GM18505 (cell line): ENCODE results near the gene MED15.

ENCODE experiments used
- ATAC-seq: cut with Tn5 transposase; IDR thresholded peaks from one replicate; pipeline ENCODE4 v1.9.1; 2021; ENCODE audit not compliant: unreplicated experiment
- POLR2A ChIP-seq: IDR thresholded peaks from 4 replicates; pipeline ENCODE4 v1.6.1; 2011; ENCODE audit warnings: borderline replicate concordance; ENCODE audit not compliant: insufficient read depth, insufficient read length; ENCODE audit errors: extremely low read depth

The MED15 gene

DNA sequence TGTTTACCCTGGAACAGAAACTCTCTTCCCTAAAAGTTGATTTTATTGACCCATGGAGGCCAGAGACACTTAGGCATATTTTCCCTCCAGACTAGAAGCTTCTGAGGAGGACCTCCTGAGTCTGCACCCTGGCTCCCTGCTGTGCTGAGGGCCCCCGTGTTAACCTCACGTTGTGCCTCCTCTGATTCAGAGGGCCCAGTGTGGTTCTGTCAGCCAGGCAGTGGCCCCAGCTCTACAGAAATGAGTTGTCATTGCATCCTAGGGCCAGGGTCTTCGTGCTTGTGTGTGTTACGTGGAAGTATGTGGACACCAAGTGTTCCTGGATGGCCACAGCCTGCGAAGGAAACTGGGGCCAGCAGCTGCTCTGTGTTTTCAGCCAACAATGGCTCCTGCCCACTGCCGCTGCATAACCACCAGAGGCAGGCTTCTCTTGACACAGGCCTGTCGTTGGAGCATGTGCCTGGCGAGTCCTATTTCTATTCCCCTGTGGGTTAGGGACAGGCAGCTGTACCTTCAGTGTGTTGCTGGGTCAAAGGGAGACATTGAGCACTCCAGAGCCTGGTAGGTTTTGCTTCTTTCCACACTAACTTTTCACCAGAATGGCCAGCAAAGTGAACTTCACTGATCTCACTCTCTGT lies 44.5 kb downstream of the MED15 start:
- TF ChIP-seq POLR2A = no peak
- no peak for ATAC-seq

DNA sequence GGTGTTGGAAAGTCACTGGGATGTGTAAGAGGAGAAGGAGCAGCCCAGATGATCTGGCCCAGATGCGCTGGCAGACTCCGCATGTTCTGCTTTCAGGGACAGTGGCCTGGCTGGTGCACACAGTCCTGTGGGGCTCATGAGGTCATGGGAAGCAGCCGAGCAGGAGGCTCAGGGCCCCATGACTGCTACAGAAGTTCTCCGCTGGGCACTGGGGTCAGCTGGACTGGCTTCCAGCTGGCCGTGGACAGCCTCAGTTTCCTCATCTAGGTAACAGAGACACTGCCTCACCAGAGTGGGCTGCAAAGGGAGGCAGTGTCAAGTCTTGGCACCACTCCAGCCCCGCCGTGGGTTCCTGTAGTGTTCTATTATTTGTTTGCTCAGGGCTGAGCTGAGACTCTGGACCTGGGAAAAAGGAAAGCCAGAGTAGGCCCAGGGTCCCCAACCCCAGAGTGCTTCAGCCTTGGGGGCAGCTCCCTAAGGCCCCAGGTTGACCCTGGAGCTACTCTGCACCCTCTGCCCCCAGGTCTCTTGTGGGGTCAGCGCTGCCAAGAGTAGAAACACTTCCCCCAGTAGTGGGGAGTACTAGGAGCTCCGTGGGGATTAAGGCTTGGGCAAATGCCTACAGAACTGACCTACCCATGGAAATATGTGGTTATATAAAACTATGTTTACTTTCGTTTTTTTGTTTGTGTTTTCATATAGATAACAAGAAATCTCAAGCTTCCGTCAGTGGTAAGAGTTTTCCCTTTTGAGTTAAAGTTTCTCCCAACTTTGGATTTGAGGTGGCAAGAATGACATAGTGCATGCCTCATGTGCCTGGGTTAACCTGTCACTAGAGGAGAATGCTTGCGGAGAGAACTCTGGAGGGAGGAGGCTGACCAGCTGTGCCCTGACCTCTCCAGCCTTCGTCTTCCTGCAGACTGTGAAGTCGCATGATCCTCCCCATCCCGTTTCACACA lies 45.3 kb downstream of the MED15 start:
- no peak for TF ChIP-seq POLR2A
- ATAC-seq = no peak

DNA sequence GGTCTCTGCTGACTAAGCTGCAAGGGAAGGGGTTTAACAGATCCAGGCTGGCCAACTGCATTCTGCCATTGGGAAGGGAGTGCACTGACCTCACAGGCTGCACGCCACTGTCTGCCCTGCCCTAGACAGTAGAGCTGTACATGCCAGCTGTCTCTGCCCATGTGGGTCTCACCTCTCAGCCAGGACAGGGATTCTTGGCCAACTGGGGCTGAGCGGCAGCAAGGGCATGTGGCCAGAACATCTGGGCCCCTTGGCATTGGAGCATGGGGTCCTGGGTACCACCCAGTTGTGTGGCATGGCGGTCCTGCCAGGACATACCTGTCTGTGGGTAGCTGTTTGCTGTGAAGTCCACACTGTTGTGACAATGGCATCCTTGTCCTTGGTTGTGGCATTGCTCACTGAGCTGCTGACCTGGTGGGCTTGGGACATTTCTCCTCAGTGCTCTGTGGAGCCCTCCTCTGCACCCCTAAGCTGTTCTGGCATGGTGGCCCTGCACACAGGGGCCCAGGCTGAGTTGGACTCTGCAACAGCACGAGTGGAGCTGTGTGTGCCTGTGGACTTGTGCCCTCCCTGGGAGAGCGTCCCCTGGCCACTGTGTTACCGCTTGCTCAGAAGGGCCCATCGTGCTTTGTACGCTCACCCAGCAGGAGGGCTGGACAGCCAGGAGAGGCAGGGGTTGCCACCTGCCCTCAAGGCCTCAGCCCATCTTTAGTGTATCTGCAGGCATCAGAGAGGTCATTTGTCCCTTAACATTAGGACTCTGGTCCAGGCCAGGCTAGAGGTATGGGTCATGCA lies 46.7 kb downstream of the MED15 start:
- TF ChIP-seq POLR2A = no peak
- ATAC-seq = no peak

DNA sequence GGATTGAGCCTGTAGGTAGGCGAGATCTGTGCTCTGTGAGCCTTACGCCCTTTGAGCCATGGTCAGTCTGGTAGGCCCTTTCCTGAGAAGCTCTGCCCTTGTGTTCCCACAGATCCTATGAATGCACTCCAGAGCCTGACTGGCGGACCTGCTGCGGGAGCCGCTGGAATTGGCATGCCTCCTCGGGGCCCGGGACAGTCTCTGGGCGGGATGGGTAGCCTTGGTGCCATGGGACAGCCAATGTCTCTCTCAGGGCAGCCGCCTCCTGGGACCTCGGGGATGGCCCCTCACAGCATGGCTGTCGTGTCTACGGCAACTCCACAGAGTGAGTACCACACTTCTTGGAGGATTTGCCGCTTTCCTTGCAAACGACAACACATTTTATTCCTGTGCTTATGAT lies 47.4 kb downstream of the MED15 start:
- no peak for ATAC-seq

DNA sequence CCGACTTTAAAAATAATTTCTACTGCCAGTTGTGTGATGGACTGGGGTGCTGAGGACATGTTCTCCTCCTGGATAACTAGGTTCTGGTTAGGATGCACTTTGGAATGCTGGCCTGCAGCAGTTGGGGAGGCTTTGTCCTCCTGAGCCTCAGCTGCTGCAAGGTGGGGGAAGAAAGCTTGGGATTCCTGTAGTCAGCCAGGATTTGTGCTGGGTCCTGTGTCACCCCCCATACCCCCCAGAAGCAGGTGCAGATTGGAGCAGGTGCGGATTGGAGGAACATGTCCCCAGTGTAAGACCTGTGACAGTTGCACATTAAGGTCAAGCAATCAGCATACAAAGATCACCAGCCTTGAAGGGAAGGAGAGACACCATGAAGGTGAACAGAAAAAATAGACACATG lies 51.1 kb downstream of the MED15 start:
- ATAC-seq = no peak
- TF ChIP-seq POLR2A = no peak

More for the DNA sequence above, 47.4 kb downstream of the MED15 start:
- TF ChIP-seq POLR2A = no peak

DNA sequence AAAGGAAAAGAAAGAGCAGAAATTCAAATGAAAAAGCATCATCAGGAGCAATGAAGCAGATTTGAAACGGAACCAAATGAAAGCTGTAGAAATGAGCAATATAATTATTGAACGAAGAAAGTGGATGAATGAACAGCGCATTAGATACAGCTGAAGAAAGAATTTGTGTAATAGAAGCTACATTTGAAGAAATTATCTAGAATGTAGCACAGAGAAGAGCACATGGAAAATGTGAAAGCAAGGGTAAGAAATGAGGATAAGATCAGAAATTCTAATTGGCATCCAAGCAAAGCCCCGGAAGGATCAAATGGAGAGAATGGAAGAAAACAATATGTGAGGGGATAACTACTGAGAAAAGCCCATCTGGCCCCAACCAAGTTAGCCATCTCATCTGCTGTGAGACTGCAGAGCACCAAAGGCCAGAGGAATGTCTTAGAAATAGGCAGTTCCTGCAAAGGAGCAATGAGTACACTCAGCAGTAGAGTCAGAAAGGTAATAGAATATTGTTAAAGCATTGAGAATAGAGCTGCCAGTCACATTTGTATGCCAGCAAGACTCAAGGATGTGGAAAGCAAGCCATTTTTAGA lies 51.9 kb downstream of the MED15 start:
- TF ChIP-seq POLR2A = no peak
- ATAC-seq = no peak

DNA sequence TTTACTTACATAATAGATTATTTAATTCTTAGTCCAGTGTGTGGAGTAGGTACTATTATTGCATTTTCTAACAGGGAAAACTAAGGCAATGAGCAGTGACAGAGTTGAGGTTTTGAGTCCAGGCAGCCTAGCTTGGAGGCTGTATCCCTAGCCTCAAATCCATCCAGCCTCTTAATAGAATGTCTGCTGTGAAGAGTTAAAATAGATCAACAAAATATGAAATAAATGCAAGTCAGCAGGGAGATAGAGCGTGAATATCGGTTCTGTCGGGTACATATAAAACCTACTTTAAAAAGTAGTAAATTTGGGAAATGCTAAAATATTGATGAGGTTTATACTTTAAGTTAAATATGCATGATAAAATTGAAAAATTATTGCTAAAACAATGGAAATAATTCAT lies 53.3 kb downstream of the MED15 start:
- TF ChIP-seq POLR2A = no peak
- no peak for ATAC-seq

DNA sequence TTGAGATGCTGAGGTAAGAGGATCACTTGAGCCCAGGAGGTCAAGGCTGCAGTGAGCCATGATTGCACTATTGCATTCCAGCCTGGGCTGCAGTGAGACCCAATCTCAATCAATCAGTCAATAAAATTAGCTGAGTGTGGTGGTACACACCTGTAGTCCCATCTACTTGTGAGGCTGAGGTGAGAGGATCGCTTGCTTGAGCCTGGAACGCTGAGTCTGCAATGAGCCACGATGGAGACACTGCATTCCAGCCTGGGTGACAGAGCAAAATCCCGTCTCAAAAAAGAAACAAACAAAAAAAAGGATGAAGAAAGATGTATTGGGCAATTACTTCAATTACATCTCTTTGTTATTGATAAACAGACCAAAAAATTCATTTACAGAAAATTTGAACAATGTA lies 54.5 kb downstream of the MED15 start:
- ATAC-seq = no peak
- TF ChIP-seq POLR2A = no peak

DNA sequence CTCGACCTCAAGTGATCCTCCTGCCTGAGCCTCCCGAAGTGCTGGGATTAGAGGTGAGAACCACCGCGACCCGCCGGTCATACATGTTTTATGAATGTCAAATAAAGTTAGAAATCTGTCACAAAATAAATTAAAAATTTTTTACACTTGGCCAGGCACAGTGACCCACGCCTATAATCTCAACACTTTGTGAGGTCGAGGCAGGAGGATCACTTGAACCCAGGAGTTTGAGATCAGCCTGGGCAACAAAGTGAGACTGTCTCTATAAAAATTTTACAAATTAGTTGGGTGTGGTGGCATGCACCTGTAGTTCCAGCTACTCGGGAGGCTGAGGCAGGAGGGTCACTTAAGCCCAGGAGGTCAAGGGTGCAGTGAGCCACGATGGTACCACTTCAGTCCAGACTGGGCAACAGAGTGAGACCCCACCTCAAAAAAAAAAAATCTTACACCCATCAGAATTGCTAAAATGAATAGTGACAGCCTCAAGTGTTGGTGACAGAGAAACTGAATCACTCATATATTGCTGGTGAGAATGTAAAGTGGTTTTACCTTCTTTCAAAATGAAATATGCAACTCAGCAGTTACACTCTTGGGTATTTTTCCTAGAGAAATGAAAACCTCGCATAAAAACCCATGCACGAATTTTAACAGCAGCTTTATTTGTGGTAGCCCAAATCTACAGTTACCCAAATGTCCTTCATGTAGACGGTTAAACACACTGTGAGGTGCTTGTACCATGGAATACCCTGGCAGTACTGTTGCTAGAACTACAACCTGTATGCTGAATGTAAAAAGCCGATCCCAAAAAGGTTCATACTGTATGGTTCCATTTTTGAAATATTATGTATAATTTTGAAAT lies 55.4 kb downstream of the MED15 start:
- ATAC-seq = no peak
- TF ChIP-seq POLR2A = no peak

DNA sequence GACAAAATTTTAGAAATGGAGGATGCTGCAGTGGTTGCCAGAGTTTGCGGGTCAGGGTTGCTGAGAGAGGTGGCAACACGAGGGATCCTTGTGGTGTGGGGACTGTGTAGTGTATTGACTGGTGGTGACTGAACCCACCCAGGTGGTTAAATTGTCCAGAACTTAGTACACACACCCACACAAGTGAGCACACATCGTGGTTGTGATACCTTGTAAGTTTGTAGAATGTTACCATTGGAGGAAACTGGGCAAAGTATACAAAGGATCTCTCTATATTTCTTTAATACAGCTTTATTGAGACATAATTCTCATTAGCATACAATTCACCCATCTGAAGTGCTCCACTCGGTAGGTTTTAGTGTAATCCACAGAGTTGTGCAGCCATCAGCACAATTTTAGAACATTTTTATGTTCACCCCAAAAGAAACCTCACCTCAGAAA lies 56.1 kb downstream of the MED15 start:
- no peak for ATAC-seq
- no peak for TF ChIP-seq POLR2A

DNA sequence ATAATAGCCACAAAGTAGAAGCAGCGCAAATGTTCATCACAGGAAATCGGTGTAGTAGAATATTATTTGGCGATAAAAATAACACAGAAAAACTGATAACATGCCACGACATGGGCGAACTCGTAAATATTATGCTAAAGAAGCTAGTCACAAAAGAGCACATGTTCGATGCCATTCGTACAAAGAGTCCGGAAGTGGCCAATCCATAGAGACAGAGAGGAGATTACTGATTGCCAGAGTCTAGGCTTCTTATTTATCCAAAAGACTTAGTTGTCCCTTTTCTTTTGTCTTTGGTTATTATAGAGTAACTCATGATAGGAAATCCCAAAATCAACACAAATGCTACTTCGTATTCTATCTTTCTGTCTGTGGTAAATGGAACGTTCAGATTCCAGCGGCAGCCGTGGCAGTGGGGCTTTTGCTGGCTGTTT lies 56.5 kb downstream of the MED15 start:
- no peak for ATAC-seq
- TF ChIP-seq POLR2A = no peak

DNA sequence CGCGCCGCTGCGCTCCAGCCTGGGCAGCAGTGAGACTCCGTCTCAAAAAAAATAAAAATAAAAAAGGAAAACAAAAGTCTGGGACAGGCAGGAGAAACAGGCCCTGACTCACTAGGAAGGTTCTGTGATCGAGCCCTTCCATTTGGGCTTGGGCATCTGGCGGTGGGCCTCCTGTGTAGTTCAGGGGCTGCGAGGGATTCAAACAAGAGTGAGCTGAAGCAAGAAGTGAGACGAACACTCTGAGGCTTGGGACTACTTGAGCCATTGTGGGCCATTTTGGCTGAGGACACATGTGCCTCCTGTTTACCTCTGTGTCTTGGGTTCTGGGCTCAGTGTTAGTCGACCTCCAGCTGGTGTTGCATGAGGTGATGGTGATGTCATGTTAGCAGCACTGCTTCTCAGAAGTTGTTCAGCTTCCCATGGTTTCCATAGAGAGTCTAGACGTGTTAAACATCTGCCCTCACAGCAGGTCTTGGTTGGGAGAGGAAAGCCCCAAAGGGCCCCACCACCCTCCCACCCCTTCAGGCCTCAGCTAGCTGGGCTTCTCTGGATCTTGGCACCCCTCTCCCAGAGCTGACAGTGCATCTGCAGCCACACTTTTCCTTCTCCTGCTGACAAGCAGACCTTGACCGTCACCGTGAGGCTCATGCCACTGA lies 57.8 kb downstream of the MED15 start:
- ATAC-seq = no peak

DNA sequence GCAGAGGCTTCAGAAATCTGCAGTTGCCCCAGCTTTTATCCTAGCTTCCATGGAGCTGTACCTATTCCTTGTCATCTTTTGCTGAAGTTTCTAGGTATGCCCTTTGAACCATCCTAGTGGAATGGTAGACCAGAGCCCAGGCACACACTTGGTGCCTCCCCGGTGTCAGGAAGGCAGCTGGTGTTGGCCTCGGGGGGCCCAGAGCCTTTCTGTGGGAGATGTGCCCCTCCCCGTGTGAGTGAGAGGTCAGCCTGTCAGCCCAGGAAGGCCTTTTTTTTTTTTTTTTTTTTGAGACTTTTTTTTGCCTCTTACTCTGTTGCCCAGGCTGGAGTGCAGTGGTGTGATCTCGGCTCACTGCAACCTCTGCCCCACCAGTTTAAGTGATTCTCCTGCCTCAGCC lies 58.4 kb downstream of the MED15 start:
- ATAC-seq = no peak
- TF ChIP-seq POLR2A = no peak

More for the DNA sequence above, 57.8 kb downstream of the MED15 start:
- TF ChIP-seq POLR2A = no peak
